Measurements from ENCODE around the gene AZIN2. TPM values are rescaled to one million over a fixed set of nuclear protein-coding genes. Genes with fewer than 3 reads are reported as not detected.

AZIN2 gene
- total and polyA plus RNA-seq, 9 of the 15 experiments (the other 6 are each of a cell fraction or from before 2014, with no cell fraction given): 0.06 to 0.91 (median 0.42) TPM; not detected in 2

- H3K4me2 ChIP-seq (ENCODE audit: insufficient read depth, low read length): no peak overlapping the region
- peaks cover 7% of the 10 kb centered on the region for H4K20me1 ChIP-seq (replicated peaks; ENCODE audit: control insufficient read depth, insufficient read depth, low read length)
- no peaks in the 10 kb centered on the region for H3K9me1 ChIP-seq (ENCODE audit: control insufficient read depth, insufficient read depth, low read length)
- no TSS peak for BruUV-seq (replicated peaks)
- H3K4me3 ChIP-seq: no peak overlapping the region
- no peak for FAIRE-seq
- ChIA-PET POLR2A (interaction anchor here (0.7 to 1.2 kb wide), 3 partner anchors 10 to 298 kb away, joined by 3 to 6 read pairs (median 3); no protein-coding TSS in a partner anchor), CTCF (ENCODE audit: low intra/inter-chr PET ratio) (no interaction called here)
- H3K4me1 ChIP-seq (replicated peaks in 1 of 2; ENCODE audit: control insufficient read depth in 2 of 2, insufficient read depth in 2 of 2, low read length in 2 of 2): peaks cover 0 to 12% of the 10 kb centered on the region in 2 experiments; a peak in 3 of 5 replicates
- TF ChIP-seq, protein P1, sequence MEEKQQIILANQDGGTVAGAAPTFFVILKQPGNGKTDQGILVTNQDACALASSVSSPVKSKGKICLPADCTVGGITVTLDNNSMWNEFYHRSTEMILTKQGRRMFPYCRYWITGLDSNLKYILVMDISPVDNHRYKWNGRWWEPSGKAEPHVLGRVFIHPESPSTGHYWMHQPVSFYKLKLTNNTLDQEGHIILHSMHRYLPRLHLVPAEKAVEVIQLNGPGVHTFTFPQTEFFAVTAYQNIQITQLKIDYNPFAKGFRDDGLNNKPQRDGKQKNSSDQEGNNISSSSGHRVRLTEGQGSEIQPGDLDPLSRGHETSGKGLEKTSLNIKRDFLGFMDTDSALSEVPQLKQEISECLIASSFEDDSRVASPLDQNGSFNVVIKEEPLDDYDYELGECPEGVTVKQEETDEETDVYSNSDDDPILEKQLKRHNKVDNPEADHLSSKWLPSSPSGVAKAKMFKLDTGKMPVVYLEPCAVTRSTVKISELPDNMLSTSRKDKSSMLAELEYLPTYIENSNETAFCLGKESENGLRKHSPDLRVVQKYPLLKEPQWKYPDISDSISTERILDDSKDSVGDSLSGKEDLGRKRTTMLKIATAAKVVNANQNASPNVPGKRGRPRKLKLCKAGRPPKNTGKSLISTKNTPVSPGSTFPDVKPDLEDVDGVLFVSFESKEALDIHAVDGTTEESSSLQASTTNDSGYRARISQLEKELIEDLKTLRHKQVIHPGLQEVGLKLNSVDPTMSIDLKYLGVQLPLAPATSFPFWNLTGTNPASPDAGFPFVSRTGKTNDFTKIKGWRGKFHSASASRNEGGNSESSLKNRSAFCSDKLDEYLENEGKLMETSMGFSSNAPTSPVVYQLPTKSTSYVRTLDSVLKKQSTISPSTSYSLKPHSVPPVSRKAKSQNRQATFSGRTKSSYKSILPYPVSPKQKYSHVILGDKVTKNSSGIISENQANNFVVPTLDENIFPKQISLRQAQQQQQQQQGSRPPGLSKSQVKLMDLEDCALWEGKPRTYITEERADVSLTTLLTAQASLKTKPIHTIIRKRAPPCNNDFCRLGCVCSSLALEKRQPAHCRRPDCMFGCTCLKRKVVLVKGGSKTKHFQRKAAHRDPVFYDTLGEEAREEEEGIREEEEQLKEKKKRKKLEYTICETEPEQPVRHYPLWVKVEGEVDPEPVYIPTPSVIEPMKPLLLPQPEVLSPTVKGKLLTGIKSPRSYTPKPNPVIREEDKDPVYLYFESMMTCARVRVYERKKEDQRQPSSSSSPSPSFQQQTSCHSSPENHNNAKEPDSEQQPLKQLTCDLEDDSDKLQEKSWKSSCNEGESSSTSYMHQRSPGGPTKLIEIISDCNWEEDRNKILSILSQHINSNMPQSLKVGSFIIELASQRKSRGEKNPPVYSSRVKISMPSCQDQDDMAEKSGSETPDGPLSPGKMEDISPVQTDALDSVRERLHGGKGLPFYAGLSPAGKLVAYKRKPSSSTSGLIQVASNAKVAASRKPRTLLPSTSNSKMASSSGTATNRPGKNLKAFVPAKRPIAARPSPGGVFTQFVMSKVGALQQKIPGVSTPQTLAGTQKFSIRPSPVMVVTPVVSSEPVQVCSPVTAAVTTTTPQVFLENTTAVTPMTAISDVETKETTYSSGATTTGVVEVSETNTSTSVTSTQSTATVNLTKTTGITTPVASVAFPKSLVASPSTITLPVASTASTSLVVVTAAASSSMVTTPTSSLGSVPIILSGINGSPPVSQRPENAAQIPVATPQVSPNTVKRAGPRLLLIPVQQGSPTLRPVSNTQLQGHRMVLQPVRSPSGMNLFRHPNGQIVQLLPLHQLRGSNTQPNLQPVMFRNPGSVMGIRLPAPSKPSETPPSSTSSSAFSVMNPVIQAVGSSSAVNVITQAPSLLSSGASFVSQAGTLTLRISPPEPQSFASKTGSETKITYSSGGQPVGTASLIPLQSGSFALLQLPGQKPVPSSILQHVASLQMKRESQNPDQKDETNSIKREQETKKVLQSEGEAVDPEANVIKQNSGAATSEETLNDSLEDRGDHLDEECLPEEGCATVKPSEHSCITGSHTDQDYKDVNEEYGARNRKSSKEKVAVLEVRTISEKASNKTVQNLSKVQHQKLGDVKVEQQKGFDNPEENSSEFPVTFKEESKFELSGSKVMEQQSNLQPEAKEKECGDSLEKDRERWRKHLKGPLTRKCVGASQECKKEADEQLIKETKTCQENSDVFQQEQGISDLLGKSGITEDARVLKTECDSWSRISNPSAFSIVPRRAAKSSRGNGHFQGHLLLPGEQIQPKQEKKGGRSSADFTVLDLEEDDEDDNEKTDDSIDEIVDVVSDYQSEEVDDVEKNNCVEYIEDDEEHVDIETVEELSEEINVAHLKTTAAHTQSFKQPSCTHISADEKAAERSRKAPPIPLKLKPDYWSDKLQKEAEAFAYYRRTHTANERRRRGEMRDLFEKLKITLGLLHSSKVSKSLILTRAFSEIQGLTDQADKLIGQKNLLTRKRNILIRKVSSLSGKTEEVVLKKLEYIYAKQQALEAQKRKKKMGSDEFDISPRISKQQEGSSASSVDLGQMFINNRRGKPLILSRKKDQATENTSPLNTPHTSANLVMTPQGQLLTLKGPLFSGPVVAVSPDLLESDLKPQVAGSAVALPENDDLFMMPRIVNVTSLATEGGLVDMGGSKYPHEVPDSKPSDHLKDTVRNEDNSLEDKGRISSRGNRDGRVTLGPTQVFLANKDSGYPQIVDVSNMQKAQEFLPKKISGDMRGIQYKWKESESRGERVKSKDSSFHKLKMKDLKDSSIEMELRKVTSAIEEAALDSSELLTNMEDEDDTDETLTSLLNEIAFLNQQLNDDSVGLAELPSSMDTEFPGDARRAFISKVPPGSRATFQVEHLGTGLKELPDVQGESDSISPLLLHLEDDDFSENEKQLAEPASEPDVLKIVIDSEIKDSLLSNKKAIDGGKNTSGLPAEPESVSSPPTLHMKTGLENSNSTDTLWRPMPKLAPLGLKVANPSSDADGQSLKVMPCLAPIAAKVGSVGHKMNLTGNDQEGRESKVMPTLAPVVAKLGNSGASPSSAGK (IDR thresholded peaks at IDR 0.05): no peak
- TF ChIP-seq USF1 (CRISPR knock-in tag; IDR thresholded peaks at IDR 0.05): no peak
- TF ChIP-seq SUPT5H (IDR thresholded peaks at IDR 0.05): no peak
- peak; percentile 63 for TF ChIP-seq ZFP36 (IDR thresholded peaks at IDR 0.05; ENCODE audit: low read depth, low read length, partially characterized antibody)
- TF ChIP-seq FIP1L1 (IDR thresholded peaks at IDR 0.05; ENCODE audit: low read depth, low read length, poor library complexity, severe bottlenecking): no peak
- peaks cover 4 to 12% of the 10 kb centered on the region in 2 experiments; a peak in 3 of 5 replicates for H3K27me3 ChIP-seq (ENCODE audit: control insufficient read depth in 2 of 2, insufficient read depth in 2 of 2, low read length in 2 of 2)
- ATAC-seq: no peak
- H3K79me2 ChIP-seq (ENCODE audit: control insufficient read depth, insufficient read depth, low read length): no peaks in the 10 kb centered on the region
- 8% methylated on average over 10 of the region's 10 CpGs for WGBS (ENCODE audit: insufficient coverage, low coverage, missing lambda C conversion rate)
- in situ Hi-C loops (cut with MboI): no loop called here
- H2AFZ ChIP-seq (ENCODE audit: low read depth, low read length): no peak overlapping the region
- no peak overlapping the region for H3K9ac ChIP-seq (ENCODE audit: insufficient read depth in 1 of 2, low read depth in 2 of 2, low read length in 2 of 2)
- intact Hi-C loops (cut with micrococcal nuclease): loop anchor here (5.0 kb wide), 1 partner anchor 380 kb away; no protein-coding TSS in a partner anchor
- no peak for DNase-seq (ENCODE audit: extremely low read depth in 1 of 4, low spot score in 3 of 4)
- no peaks in the 10 kb centered on the region for H3K9me3 ChIP-seq (replicated peaks; ENCODE audit: control insufficient read depth, insufficient read depth, low read depth, low read length)
- H3K36me3 ChIP-seq (ENCODE audit: control insufficient read depth, insufficient read depth, low read length): no peaks in the 10 kb centered on the region
- H3K27ac ChIP-seq (ENCODE audit: extremely low read depth, low read depth, low read length): no peak overlapping the region
Observed at GRCh38 chr1:33092438-33092837, 11.5 kb downstream of the AZIN2 start.

All from K562 (cell line).